ENCODE data around the gene LMOD2.

Gene LMOD2

DNA sequence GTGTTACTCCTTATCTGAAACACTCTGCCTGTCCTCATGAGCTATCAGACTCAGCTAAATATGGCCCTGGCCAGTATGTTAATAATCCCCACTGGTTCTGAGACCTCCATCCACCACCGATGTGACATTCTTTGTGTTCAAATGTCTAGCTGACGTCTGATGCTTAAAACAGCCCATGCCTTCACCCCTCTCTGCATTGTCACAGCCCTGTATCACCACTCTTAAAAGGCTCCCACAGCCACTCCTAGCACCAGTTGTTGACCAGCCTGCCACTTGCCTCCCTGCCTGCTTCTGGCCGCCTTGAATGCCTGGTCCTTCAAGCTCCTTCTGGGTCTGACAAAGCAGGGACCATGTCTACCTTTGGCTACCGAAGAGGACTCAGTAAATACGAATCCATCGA lies at the start of gene LMOD2:
Gene LMOD2 (plus strand): TSS at position 253 of the 400 bp plus-strand sequence. CDS start 98 bp downstream, at position 351.
- H3K27ac ChIP-seq (ENCODE audit: low read length) = no peak within 1 kb of the TSS

DNA sequence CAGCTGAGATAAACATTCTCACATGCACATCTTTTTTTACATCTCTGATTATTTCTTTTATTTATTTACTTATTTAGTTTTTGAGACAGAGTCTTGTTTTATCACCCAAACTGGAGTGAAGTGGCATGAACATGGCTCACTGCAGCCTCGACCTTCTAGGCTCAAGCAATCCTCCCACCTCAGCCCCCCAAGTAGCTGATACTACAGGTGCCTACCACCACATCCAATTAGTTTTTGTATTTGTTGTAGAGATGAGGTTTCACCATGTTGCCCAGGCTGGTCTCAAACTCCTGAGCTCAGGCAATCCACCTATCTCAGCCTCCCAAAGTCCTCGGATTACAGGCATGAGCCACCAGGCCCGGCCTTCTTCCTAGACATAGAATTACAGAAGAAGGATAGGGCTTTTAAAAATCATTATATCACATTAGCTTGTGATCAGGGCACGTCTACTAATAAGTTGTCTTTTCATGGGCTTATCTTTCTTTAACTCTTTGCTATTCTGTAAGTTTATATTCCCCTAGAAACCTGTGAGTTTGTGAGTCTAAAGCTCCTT lies 48.2 kb upstream of the LMOD2 start:
- no peaks in the 10 kb centered on the region for H3K9me3 ChIP-seq (ENCODE audit: control insufficient read depth, low read depth, low read length)
- no peak overlapping the region for H3K27ac ChIP-seq (ENCODE audit: low read length)
- H3K9ac ChIP-seq (ENCODE audit: low read length) = no peak overlapping the region
- no peak overlapping the region for H3K4me3 ChIP-seq (ENCODE audit: low read length)
- H3K27me3 ChIP-seq (ENCODE audit: control insufficient read depth, insufficient read depth, low read length) = no peaks in the 10 kb centered on the region
- no peaks in the 10 kb centered on the region for H3K36me3 ChIP-seq (ENCODE audit: control insufficient read depth, low read depth, low read length)
- H3K4me1 ChIP-seq (ENCODE audit: control insufficient read depth, low read depth, low read length) = no peaks in the 10 kb centered on the region

More for the DNA sequence above, at the start of gene LMOD2:
- Histone ChIP-seq H3K36me3 (ENCODE audit: control insufficient read depth, low read depth, low read length) (no peaks in the 10 kb centered on the region), H3K4me3 (ENCODE audit: low read length) (no peak within 1 kb of the TSS), H3K9ac (ENCODE audit: low read length) (no peak within 1 kb of the TSS), H3K27me3 (ENCODE audit: control insufficient read depth, insufficient read depth, low read length) (no peaks in the 10 kb centered on the region), H3K4me1 (ENCODE audit: control insufficient read depth, low read depth, low read length) (no peaks in the 10 kb centered on the region), H3K9me3 (ENCODE audit: control insufficient read depth, low read depth, low read length) (no peaks in the 10 kb centered on the region)

DNA sequence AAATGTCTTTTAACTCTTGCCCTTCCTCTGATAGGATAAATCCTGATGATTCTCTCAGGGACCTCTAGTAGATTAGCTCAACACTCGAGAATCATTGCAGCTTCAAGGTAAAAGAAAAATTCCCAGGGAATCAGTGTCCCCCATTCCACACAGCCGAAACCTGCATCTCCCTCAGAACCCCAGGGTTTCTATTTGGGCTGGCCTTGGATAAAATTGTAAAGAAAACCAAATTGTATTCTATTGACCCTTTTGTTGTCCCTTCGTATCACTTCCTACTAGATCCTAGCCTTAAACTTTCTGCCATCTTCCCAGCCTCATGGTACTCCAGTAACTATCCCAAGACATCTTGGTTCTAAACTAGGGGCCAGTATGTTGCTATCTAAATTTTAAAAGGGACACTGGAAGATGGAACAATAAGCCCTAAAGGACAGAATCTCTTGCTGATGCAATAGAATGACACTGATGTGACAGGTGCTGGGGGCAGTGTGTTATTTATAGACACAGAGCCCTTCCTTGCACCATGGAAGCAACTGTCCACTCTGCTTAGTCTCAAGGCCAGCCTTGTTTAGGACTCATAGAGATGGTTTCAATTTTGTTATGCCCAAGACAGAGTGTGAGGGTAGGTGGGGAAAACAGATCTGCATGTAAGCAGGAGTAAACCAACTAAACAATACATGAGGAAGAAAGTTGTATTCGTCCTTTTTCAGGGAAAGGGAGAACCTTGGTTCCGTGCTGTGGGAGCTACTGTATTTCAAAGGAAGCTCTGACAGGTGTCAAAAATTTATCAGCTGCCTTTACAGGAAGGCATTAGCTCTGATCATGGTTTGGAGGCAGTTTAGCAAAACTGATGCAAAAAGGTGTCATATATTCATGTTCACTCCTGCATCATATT lies 46.4 kb upstream of the LMOD2 start:
- H3K27me3 ChIP-seq (ENCODE audit: control insufficient read depth, insufficient read depth, low read length) = no peaks in the 10 kb centered on the region
- H3K4me1 ChIP-seq (ENCODE audit: control insufficient read depth, low read depth, low read length) = no peaks in the 10 kb centered on the region
- H3K4me3 ChIP-seq (ENCODE audit: low read length) = no peak overlapping the region
- H3K9ac ChIP-seq (ENCODE audit: low read length) = no peak overlapping the region
- H3K36me3 ChIP-seq (ENCODE audit: control insufficient read depth, low read depth, low read length) = no peaks in the 10 kb centered on the region
- H3K27ac ChIP-seq (ENCODE audit: low read length) = no peak overlapping the region
- H3K9me3 ChIP-seq (ENCODE audit: control insufficient read depth, low read depth, low read length) = no peaks in the 10 kb centered on the region

DNA sequence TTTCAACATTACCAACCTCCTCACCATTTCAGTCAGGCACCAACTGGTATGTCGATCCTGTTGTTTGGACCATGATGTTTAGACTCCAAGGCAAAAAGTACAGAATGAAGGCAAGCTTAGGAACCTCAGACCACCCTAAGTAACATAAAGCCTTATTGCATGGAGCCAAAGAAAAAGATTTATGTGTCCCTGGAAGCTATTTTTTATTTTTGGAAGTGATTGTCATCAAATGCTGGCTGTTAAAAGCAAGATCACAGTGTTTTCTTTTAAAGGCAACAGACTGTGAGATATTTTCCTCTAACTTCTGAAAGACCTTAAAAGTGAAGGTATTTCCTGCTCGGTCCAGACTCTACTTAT lies 45.8 kb upstream of the LMOD2 start:
- Histone ChIP-seq H3K9ac (ENCODE audit: low read length) (no peak overlapping the region), H3K36me3 (ENCODE audit: control insufficient read depth, low read depth, low read length) (no peaks in the 10 kb centered on the region), H3K4me3 (ENCODE audit: low read length) (no peak overlapping the region), H3K4me1 (ENCODE audit: control insufficient read depth, low read depth, low read length) (no peaks in the 10 kb centered on the region), H3K27ac (ENCODE audit: low read length) (no peak overlapping the region), H3K9me3 (ENCODE audit: control insufficient read depth, low read depth, low read length) (no peaks in the 10 kb centered on the region), H3K27me3 (ENCODE audit: control insufficient read depth, insufficient read depth, low read length) (no peaks in the 10 kb centered on the region)

GRCh38 chr7:123612024-123612423 lies 43.6 kb upstream of the LMOD2 start:
- Histone ChIP-seq H3K4me1 (ENCODE audit: control insufficient read depth, low read depth, low read length) (peaks cover 4% of the 10 kb centered on the region), H3K36me3 (ENCODE audit: control insufficient read depth, low read depth, low read length) (no peaks in the 10 kb centered on the region), H3K27me3 (ENCODE audit: control insufficient read depth, insufficient read depth, low read length) (no peaks in the 10 kb centered on the region), H3K9ac (ENCODE audit: low read length) (no peak overlapping the region), H3K9me3 (ENCODE audit: control insufficient read depth, low read depth, low read length) (no peaks in the 10 kb centered on the region), H3K27ac (ENCODE audit: low read length) (no peak overlapping the region), H3K4me3 (ENCODE audit: low read length) (no peak overlapping the region)

GRCh38 chr7:123615344-123615743 lies 40.3 kb upstream of the LMOD2 start:
- Histone ChIP-seq H3K4me1 (ENCODE audit: control insufficient read depth, low read depth, low read length) (peaks cover 4% of the 10 kb centered on the region), H3K9me3 (ENCODE audit: control insufficient read depth, low read depth, low read length) (no peaks in the 10 kb centered on the region), H3K36me3 (ENCODE audit: control insufficient read depth, low read depth, low read length) (no peaks in the 10 kb centered on the region), H3K9ac (ENCODE audit: low read length) (no peak overlapping the region), H3K27ac (ENCODE audit: low read length) (no peak overlapping the region), H3K4me3 (ENCODE audit: low read length) (no peak overlapping the region), H3K27me3 (ENCODE audit: control insufficient read depth, insufficient read depth, low read length) (no peaks in the 10 kb centered on the region)

DNA sequence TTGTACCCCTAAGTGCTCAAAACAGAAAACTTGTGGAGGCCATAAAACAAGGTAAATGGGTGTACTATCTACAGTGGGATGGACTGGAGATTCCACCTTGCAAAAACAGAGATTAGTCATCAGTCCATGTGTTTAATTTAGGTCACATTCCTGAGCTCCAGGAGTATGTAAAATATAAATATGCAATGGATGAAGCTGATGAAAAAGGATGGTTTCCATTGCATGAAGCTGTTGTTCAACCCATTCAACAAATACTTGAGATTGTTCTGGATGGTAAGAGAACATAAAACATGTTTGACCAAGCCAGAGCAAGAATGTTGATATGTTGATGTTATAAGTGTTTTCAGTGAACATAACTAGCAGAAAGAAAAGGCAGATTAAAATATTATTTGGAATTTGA lies 39.4 kb upstream of the LMOD2 start:
- Histone ChIP-seq H3K4me1 (ENCODE audit: control insufficient read depth, low read depth, low read length) (peaks cover 4% of the 10 kb centered on the region), H3K9me3 (ENCODE audit: control insufficient read depth, low read depth, low read length) (no peaks in the 10 kb centered on the region), H3K36me3 (ENCODE audit: control insufficient read depth, low read depth, low read length) (no peaks in the 10 kb centered on the region), H3K27ac (ENCODE audit: low read length) (no peak overlapping the region), H3K27me3 (ENCODE audit: control insufficient read depth, insufficient read depth, low read length) (no peaks in the 10 kb centered on the region), H3K4me3 (ENCODE audit: low read length) (no peak overlapping the region), H3K9ac (ENCODE audit: low read length) (no peak overlapping the region)

DNA sequence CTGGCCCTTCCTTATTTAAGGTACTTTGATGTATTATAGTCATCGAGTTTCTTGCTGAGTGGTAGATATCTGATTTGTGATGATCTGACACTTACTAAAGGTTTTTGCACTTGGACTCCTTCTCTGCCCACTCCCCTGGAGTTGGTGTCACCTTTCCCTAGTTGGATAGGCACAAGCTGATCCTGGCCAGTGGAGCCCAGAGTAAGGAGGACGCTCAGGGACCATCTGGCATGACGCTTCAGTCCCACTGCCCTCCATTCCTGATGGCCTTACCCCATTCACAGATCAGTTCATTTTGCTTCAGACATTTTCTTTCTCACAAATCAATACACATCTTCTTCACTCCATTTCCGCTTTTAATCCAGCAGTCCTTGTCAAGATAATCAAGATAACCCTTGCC lies 34.0 kb upstream of the LMOD2 start:
- H3K9me3 ChIP-seq (ENCODE audit: control insufficient read depth, low read depth, low read length) = no peaks in the 10 kb centered on the region
- H3K4me1 ChIP-seq (ENCODE audit: control insufficient read depth, low read depth, low read length) = no peaks in the 10 kb centered on the region
- H3K9ac ChIP-seq (ENCODE audit: low read length) = no peak overlapping the region
- no peaks in the 10 kb centered on the region for H3K36me3 ChIP-seq (ENCODE audit: control insufficient read depth, low read depth, low read length)
- H3K27me3 ChIP-seq (ENCODE audit: control insufficient read depth, insufficient read depth, low read length) = no peaks in the 10 kb centered on the region
- no peak overlapping the region for H3K4me3 ChIP-seq (ENCODE audit: low read length)
- H3K27ac ChIP-seq (ENCODE audit: low read length) = no peak overlapping the region

- H3K4me3 ChIP-seq (ENCODE audit: low read length) = no peak overlapping the region
- no peak overlapping the region for H3K27ac ChIP-seq (ENCODE audit: low read length)
- H3K9me3 ChIP-seq (ENCODE audit: control insufficient read depth, low read depth, low read length) = no peaks in the 10 kb centered on the region
- H3K9ac ChIP-seq (ENCODE audit: low read length) = no peak overlapping the region
- H3K36me3 ChIP-seq (ENCODE audit: control insufficient read depth, low read depth, low read length) = no peaks in the 10 kb centered on the region
- H3K4me1 ChIP-seq (ENCODE audit: control insufficient read depth, low read depth, low read length) = no peaks in the 10 kb centered on the region
- no peaks in the 10 kb centered on the region for H3K27me3 ChIP-seq (ENCODE audit: control insufficient read depth, insufficient read depth, low read length)
These were observed 32.8 kb upstream of the LMOD2 start for GRCh38 chr7:123622660-123623386.

DNA sequence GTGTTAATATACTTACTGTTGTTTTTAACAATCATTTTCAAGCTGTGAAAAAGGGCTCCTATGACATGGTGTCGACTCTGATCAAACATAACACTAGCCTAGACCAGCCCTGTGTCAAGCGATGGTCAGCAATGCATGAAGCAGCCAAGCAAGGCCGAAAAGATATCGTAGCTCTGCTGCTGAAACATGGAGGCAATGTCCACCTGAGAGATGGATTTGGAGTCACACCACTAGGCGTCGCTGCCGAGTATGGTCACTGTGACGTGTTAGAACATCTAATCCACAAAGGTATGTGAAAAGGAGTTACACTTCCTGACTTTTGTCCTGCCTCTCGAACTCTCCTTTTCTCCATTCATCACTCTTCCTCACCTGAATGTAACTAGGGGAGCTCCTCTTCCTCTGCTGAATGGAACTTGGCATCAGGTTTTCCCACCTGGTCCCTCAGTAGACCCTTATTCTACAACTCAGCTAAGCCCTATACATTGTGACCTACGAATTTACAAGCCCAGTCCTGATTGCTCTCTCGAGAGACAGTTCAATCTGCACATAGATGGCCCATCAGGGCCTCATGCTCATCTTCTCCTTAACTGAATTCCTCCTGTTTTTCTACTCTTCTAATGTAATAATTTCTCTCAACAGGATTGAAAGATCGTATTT lies 31.0 kb upstream of the LMOD2 start:
- no peaks in the 10 kb centered on the region for H3K27me3 ChIP-seq (ENCODE audit: control insufficient read depth, insufficient read depth, low read length)
- no peaks in the 10 kb centered on the region for H3K4me1 ChIP-seq (ENCODE audit: control insufficient read depth, low read depth, low read length)
- no peaks in the 10 kb centered on the region for H3K9me3 ChIP-seq (ENCODE audit: control insufficient read depth, low read depth, low read length)
- no peak overlapping the region for H3K9ac ChIP-seq (ENCODE audit: low read length)
- no peak overlapping the region for H3K4me3 ChIP-seq (ENCODE audit: low read length)
- H3K27ac ChIP-seq (ENCODE audit: low read length) = no peak overlapping the region
- H3K36me3 ChIP-seq (ENCODE audit: control insufficient read depth, low read depth, low read length) = no peaks in the 10 kb centered on the region

- no peaks in the 10 kb centered on the region for H3K9me3 ChIP-seq (ENCODE audit: control insufficient read depth, low read depth, low read length)
- no peaks in the 10 kb centered on the region for H3K27me3 ChIP-seq (ENCODE audit: control insufficient read depth, insufficient read depth, low read length)
- H3K4me1 ChIP-seq (ENCODE audit: control insufficient read depth, low read depth, low read length) = no peaks in the 10 kb centered on the region
- H3K27ac ChIP-seq (ENCODE audit: low read length) = no peak overlapping the region
- no peak overlapping the region for H3K4me3 ChIP-seq (ENCODE audit: low read length)
- no peak overlapping the region for H3K9ac ChIP-seq (ENCODE audit: low read length)
- no peaks in the 10 kb centered on the region for H3K36me3 ChIP-seq (ENCODE audit: control insufficient read depth, low read depth, low read length)
These were observed 30.4 kb upstream of the LMOD2 start for GRCh38 chr7:123625254-123625653.

Measured in iPS-18a (cell line).